ENCODE measurements around the gene FBXL7.

DNA sequence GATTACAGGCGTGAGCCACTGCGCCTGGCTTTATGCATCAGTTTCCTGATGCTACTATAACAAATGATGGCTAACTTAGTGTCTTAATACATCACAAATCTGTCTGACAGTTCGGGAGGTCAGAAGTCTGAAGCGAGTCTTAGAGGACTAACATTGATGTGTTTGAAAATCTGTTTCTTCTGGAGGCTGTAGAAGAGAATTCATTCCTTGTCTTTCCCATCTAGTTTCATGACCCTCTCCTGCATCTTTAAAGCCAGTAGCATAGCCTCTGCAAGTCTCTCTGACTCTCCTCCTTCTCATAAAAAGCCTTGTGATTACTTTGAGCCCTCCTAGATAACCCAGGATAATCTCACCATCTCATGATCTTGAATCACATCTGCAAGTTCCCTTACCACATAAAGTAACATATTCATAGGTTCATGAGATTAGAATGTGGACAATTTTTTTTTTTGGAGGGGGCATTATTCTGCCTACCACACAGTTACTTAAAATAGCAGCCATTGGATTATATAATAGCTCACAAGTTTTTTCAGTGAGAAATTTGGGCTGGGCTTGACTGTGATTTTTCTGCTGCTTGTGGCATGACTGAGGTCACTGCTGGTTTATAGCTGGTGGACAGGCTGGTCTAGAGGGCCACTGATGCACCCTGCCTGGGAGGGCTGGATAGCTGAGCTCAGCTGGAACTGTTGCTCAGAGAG, 134.8 kb downstream of the FBXL7 start:
- TF ChIP-seq CTCF (conservative IDR thresholded peaks at IDR 0.05) (no peak), ZFX (IDR thresholded peaks at IDR 0.05) (no peak)

Data from C4-2B (cell line).